Smooth muscle cell (in vitro differentiated cells): ENCODE data around the gene CALY. TPM values are rescaled to one million over a fixed set of nuclear protein-coding genes. Genes with fewer than 3 reads are reported as not detected.
A peak's percentile ranks its signal among the peaks of the same experiment; 100 is the strongest.

Experiments
- DNase-seq: peaks from one replicate; lab custom pipeline; 2025; ENCODE audit not compliant: unreplicated experiment; lab: John Stamatoyannopoulos, UW
- H2AFZ ChIP-seq: fragments of 200-600 bp; sonication (generic); 2 replicates; pipeline ENCODE4 v1.6.0; 2016; ENCODE audit warnings: antibody characterized with exemption, low read depth, mild to moderate bottlenecking
- H3F3A ChIP-seq: fragments of 200-600 bp; sonication (generic); 2 replicates; pipeline ENCODE4 v1.6.0; 2017; ENCODE audit warnings: antibody characterized with exemption, low read depth
- H3K27ac ChIP-seq: fragments of 200-600 bp; sonication (generic); 2 replicates; pipeline ENCODE4 v1.5.1; 2016; ENCODE audit warnings: low read depth, mild to moderate bottlenecking
- H3K27me3 ChIP-seq: fragments of 200-600 bp; sonication (generic); 2 replicates; pipeline ENCODE4 v1.6.1; 2016; ENCODE audit warnings: low read depth, mild to moderate bottlenecking
- H3K36me3 ChIP-seq: fragments of 200-600 bp; sonication (generic); 2 replicates; pipeline ENCODE4 v1.5.1; 2016; ENCODE audit warnings: low read depth
- H3K4me1 ChIP-seq: fragments of 200-600 bp; sonication (generic); 2 replicates; pipeline ENCODE4 v1.5.1; 2016; ENCODE audit warnings: low read depth
- H3K4me2 ChIP-seq: fragments of 200-600 bp; sonication (generic); 2 replicates; pipeline ENCODE4 v1.6.0; 2016; ENCODE audit warnings: mild to moderate bottlenecking
- H3K4me3 ChIP-seq: fragments of 200-600 bp; sonication (generic); 2 replicates; pipeline ENCODE4 v1.5.1; 2016; ENCODE audit warnings: mild to moderate bottlenecking
- H3K79me2 ChIP-seq: fragments of 200-600 bp; sonication (generic); 2 replicates; pipeline ENCODE4 v1.6.0; 2016; ENCODE audit warnings: low read depth, mild to moderate bottlenecking
- H3K9ac ChIP-seq: fragments of 200-600 bp; sonication (generic); 2 replicates; pipeline ENCODE4 v1.6.0; 2016; ENCODE audit warnings: low read depth
- H3K9me3 ChIP-seq: fragments of 200-600 bp; sonication (generic); replicated peaks from 2 replicates; pipeline ENCODE4 v1.5.1; 2016; ENCODE audit warnings: low read depth
- H4K20me1 ChIP-seq: fragments of 200-600 bp; sonication (generic); 2 replicates; pipeline ENCODE4 v1.6.0; 2016; ENCODE audit warnings: low read depth
- CTCF ChIP-seq: fragments of 200-600 bp; sonication (generic); IDR thresholded peaks from 2 replicates; pipeline ENCODE4 v1.5.1; 2017; ENCODE audit warnings: borderline replicate concordance, mild to moderate bottlenecking, antibody characterized with exemption; ENCODE audit not compliant: insufficient read depth, poor library complexity, severe bottlenecking
- WGBS: methylation state at CpG from one replicate; pipeline ENCODE4 v1.1.7; 2016; ENCODE audit warnings: low lambda C conversion rate; 5-methylcytosine and 5-hydroxymethylcytosine counted together
- polyA plus RNA-seq: library from polyadenylated mRNA; unstranded; fragments of >200 nt; fragmentation: Nextera tagmentation; extraction: Ambion mirVana; gene quantifications from 2 replicates; pipeline ENCODE4 v1.2.1, GENCODE V29; 2016
- total RNA-seq: library from RNA; depleted of rRNA; stranded (reverse); fragments of >200 nt; gene quantifications from 2 replicates; pipeline ENCODE4 v1.2.3, GENCODE V29; 2014

The CALY gene
- total and polyA plus RNA-seq, 2 experiments from 2014 or later = 2.4 to 10.1 TPM

- no peak for DNase-seq
- H3K36me3 ChIP-seq = no peaks in the 10 kb centered on the region
- H3K4me2 ChIP-seq = no peak overlapping the region
- H2AFZ ChIP-seq = no peak overlapping the region
- H3K4me1 ChIP-seq = no peaks in the 10 kb centered on the region
- TF ChIP-seq CTCF = no peak
- H3K4me3 ChIP-seq = no peak overlapping the region
- H3K9me3 ChIP-seq = no peaks in the 10 kb centered on the region
- peaks cover 19% of the 10 kb centered on the region for H4K20me1 ChIP-seq
- H3K27me3 ChIP-seq = no peaks in the 10 kb centered on the region
- no peak overlapping the region for H3K9ac ChIP-seq
- no peaks in the 10 kb centered on the region for H3F3A ChIP-seq
- WGBS = 97% methylated on average over 29 of the region's 41 CpGs
- no peaks in the 10 kb centered on the region for H3K79me2 ChIP-seq
- H3K27ac ChIP-seq = no peak overlapping the region
These were observed 21.6 kb upstream of the CALY start for GRCh38 chr10:133358162-133358924.

- Histone ChIP-seq H3K4me1 (no peaks in the 10 kb centered on the region), H3K27me3 (no peaks in the 10 kb centered on the region), H3K36me3 (no peaks in the 10 kb centered on the region), H4K20me1 (peaks cover 19% of the 10 kb centered on the region), H3K9ac (peak within 1 kb of the TSS; percentile 78), H3K4me2 (peak within 1 kb of the TSS; percentile 90), H3F3A (no peaks in the 10 kb centered on the region), H3K4me3 (peak within 1 kb of the TSS; percentile 61), H3K79me2 (no peaks in the 10 kb centered on the region), H3K27ac (no peak within 1 kb of the TSS), H3K9me3 (no peaks in the 10 kb centered on the region), H2AFZ (peak within 1 kb of the TSS; percentile 89)
- no peak for TF ChIP-seq CTCF
- peak; percentile 37 for DNase-seq
- under 1% methylated on average over 32 of the region's 83 CpGs for WGBS
These were observed 20.8 kb upstream of the CALY start, which contains the start of gene FUOM for GRCh38 chr10:133357285-133358161. TSS of gene FUOM (minus strand) at chr10:133358019. CDS start at chr10:133358007, 12 bp downstream.

GRCh38 chr10:133356549-133357284 lies 20.0 kb upstream of the CALY start:
- H3K27ac ChIP-seq = no peak overlapping the region
- 43% methylated on average over 20 of the region's 27 CpGs for WGBS
- H2AFZ ChIP-seq = peak overlapping the region; percentile 89

More at GRCh38 chr10:133356549-133357284, 20.0 kb upstream of the CALY start:
- peaks cover 19% of the 10 kb centered on the region for H4K20me1 ChIP-seq
- H3K4me1 ChIP-seq = no peaks in the 10 kb centered on the region
- TF ChIP-seq CTCF = no peak
- no peaks in the 10 kb centered on the region for H3K27me3 ChIP-seq
- H3K4me3 ChIP-seq = peak overlapping the region; percentile 61
- H3K9ac ChIP-seq = peak overlapping the region; percentile 78
- no peaks in the 10 kb centered on the region for H3F3A ChIP-seq
- no peaks in the 10 kb centered on the region for H3K79me2 ChIP-seq
- no peak for DNase-seq
- H3K9me3 ChIP-seq = no peaks in the 10 kb centered on the region
- peak overlapping the region; percentile 90 for H3K4me2 ChIP-seq
- no peaks in the 10 kb centered on the region for H3K36me3 ChIP-seq
